Mesothelial cell of epicardium (in vitro differentiated cells): ENCODE results near the gene SSBP3. TPM values are rescaled to one million over a fixed set of nuclear protein-coding genes. Genes with fewer than 3 reads are reported as not detected.

Experiments
- DNase-seq, 2 experiments: peaks; one replicate each; pipeline ENCODE4 v3.0.0; 2021; ENCODE audit warnings: low spot score in 2 of 2; ENCODE audit not compliant: unreplicated experiment in 2 of 2
- H3K27ac Mint-ChIP-seq: 2 replicates; pipeline ENCODE4 v1.8.0; 2021; ENCODE audit warnings: mixed read lengths
- H3K27me3 Mint-ChIP-seq: 2 replicates; pipeline ENCODE4 v1.8.0; 2021; ENCODE audit warnings: low read depth, mixed read lengths
- H3K36me3 Mint-ChIP-seq: 2 replicates; pipeline ENCODE4 v1.8.0; 2021; ENCODE audit warnings: mixed read lengths
- H3K4me1 Mint-ChIP-seq: 2 replicates; pipeline ENCODE4 v1.8.0; 2021; ENCODE audit warnings: mixed read lengths
- H3K4me3 Mint-ChIP-seq: 2 replicates; pipeline ENCODE4 v1.8.0; 2021; ENCODE audit warnings: mild to moderate bottlenecking, moderate library complexity, mixed read lengths
- H3K9me3 Mint-ChIP-seq: 2 replicates; pipeline ENCODE4 v1.8.0; 2021; ENCODE audit warnings: mixed read lengths
- CTCF ChIP-seq: fragments of 200-600 bp; sonication (generic); IDR thresholded peaks from one replicate; pipeline ENCODE4 v1.5.0; 2021; ENCODE audit warnings: antibody characterized with exemption; ENCODE audit not compliant: unreplicated experiment
- total RNA-seq: library from RNA; stranded (reverse); gene quantifications from 3 replicates; pipeline ENCODE4 v1.2.1, GENCODE V29; 2021

Gene SSBP3
- total RNA-seq, 1 donor from 2014 or later: 172 TPM

- no peak for DNase-seq
- no peak for TF ChIP-seq CTCF
- H3K27ac Mint-ChIP-seq: no peak overlapping the region
- H3K4me3 Mint-ChIP-seq: no peak overlapping the region
- H3K27me3 Mint-ChIP-seq: no peaks in the 10 kb centered on the region
- no peaks in the 10 kb centered on the region for H3K9me3 Mint-ChIP-seq
- H3K4me1 Mint-ChIP-seq: no peaks in the 10 kb centered on the region
- H3K36me3 Mint-ChIP-seq: peaks cover 8% of the 10 kb centered on the region
These were observed 227.7 kb downstream of the SSBP3 start for GRCh38 chr1:54178296-54179070.

- Mint-ChIP-seq H3K27ac (no peak overlapping the region), H3K9me3 (no peaks in the 10 kb centered on the region), H3K27me3 (no peaks in the 10 kb centered on the region)
These were observed 228.5 kb downstream of the SSBP3 start for GRCh38 chr1:54177726-54178125.

GRCh38 chr1:54176621-54177327 lies 229.4 kb downstream of the SSBP3 start:
- Mint-ChIP-seq H3K27ac (no peak overlapping the region), H3K4me3 (no peak overlapping the region), H3K9me3 (no peaks in the 10 kb centered on the region), H3K36me3 (peaks cover 7% of the 10 kb centered on the region), H3K4me1 (no peaks in the 10 kb centered on the region), H3K27me3 (no peaks in the 10 kb centered on the region)
- no peak for DNase-seq
- no peak for TF ChIP-seq CTCF

More at GRCh38 chr1:54177726-54178125, 228.5 kb downstream of the SSBP3 start:
- TF ChIP-seq CTCF: no peak
- Mint-ChIP-seq H3K4me1 (no peaks in the 10 kb centered on the region), H3K36me3 (peaks cover 8% of the 10 kb centered on the region), H3K4me3 (no peak overlapping the region)
- no peak for DNase-seq

Other genes with a start within 250 kb of the SSBP3 start
- gene CYB5RL, start 206.4 kb downstream of the SSBP3 start, total RNA-seq: 8.5 to 10.4 TPM (median 10.3 TPM) in 3 replicates
- 54.9 to 57.6 TPM (median 56.9 TPM) in 3 replicates for gene MRPL37, start 206.2 kb downstream of the SSBP3 start, total RNA-seq
- 8.3 to 10.3 TPM (median 8.9 TPM) in 3 replicates for gene ACOT11, start 141.8 kb upstream of the SSBP3 start, total RNA-seq
- not detected in 3 replicates for gene FAM151A, start 217.1 kb upstream of the SSBP3 start, total RNA-seq
- gene MROH7, start 235.4 kb upstream of the SSBP3 start, total RNA-seq: 4.0 to 4.3 TPM (median 4.2 TPM) in 3 replicates